LNCAP (cell line): ENCODE data around the gene CPT1B.

ENCODE experiments used
- CTCF ChIP-seq: fragments of 450-650 bp; IDR thresholded peaks from 2 replicates; pipeline ENCODE4 v1.5.1; 2017; ENCODE audit warnings: mild to moderate bottlenecking

CPT1B gene

GRCh38 chr22:50546326-50547262 is 31.6 kb downstream of the CPT1B start:
- no peak for TF ChIP-seq CTCF

GRCh38 chr22:50545522-50546325 is 32.5 kb downstream of the CPT1B start, which contains the start of gene KLHDC7B:
Gene KLHDC7B (plus strand): TSS chr22:50545899. CDS start chr22:50546244, 345 bp downstream.
- no peak for TF ChIP-seq CTCF

- TF ChIP-seq CTCF: no peak
Observed at GRCh38 chr22:50544746-50545253, 33.4 kb downstream of the CPT1B start.

GRCh38 chr22:50544078-50544745 is 34.0 kb downstream of the CPT1B start:
- no peak for TF ChIP-seq CTCF

GRCh38 chr22:50542416-50542927 is 35.8 kb downstream of the CPT1B start:
- TF ChIP-seq CTCF: no peak

GRCh38 chr22:50540381-50540780 is 37.8 kb downstream of the CPT1B start:
- no peak for TF ChIP-seq CTCF

GRCh38 chr22:50537765-50538164 is 40.5 kb downstream of the CPT1B start:
- no peak for TF ChIP-seq CTCF
